GM12874 (cell line): Measurements from ENCODE around the gene GAB2.

Experiments used
- TF ChIP-seq, protein P1 (sequence below): IDR thresholded peaks from 2 replicates; pipeline ENCODE4 v1.5.1; 2011; ENCODE audit warnings: low read depth, mild to moderate bottlenecking, control low read depth, low read length, moderate library complexity; ENCODE audit not compliant: insufficient read depth

The GAB2 gene

DNA sequence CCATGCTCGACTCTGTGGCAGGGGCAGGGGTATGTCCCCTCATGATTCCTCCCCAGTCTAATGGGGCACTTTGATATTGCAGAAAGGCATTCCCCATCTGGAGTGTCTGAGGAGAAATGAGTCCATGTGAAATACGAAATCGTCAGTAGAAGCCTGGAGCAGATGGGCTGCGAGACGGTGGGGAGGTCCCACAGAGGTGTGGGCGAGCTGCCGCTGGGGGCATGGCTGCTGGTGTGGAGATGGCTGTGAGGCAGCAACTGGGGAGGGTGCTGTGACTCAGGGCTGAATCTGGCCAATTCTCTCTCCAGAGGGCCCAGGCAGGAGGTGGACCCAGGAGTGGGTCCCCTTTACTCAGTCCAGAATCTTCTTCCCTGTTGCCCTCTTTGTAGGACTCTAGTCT lies 240.4 kb downstream of the GAB2 start:
- TF ChIP-seq, protein P1, sequence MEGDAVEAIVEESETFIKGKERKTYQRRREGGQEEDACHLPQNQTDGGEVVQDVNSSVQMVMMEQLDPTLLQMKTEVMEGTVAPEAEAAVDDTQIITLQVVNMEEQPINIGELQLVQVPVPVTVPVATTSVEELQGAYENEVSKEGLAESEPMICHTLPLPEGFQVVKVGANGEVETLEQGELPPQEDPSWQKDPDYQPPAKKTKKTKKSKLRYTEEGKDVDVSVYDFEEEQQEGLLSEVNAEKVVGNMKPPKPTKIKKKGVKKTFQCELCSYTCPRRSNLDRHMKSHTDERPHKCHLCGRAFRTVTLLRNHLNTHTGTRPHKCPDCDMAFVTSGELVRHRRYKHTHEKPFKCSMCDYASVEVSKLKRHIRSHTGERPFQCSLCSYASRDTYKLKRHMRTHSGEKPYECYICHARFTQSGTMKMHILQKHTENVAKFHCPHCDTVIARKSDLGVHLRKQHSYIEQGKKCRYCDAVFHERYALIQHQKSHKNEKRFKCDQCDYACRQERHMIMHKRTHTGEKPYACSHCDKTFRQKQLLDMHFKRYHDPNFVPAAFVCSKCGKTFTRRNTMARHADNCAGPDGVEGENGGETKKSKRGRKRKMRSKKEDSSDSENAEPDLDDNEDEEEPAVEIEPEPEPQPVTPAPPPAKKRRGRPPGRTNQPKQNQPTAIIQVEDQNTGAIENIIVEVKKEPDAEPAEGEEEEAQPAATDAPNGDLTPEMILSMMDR, result no peak

DNA sequence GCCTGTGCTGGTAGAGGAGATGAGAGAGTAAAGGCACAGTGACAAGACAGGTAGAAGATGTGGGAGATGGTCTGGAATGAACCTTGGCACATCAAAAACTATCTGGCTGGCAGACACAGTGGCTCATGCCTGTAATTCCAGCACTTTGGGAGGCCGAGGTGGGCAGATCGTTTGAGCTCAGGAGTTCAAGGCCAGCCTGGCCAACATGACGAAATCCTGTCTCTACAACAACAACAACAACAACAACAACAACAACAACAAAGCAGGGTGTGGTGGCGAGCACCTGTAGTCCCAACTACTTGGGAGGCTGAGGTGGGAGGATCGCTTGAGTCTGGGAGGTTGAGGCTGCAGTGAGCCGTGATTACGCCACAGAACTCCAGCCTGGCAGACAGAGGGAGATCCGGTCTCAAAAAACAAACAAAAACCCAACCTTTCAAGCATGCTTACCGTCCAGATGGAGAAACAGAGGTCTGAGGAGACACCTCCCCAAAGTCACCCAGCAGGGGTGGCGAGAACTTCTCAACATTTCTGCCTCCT lies 240.9 kb downstream of the GAB2 start:
- TF ChIP-seq, protein P1, result no peak

DNA sequence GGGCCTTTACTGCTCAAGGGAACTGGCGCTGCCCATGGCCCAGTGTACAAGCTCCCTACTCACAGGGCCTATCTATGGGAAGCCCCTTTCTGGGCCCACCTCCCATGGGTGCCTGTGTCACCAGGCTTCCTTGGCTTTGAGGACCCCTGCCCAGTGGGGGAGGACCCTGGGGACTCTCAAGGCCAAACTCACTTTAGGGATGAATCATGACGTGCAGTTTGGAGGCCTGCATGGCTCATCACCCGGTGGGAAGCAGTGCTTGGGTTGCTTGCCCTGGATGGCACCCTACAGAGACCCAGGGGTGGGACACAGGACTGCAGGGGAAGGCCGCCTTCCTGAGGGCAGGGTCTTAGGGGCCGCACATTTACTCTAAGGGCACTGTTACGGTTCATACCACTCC lies 245.7 kb downstream of the GAB2 start:
- TF ChIP-seq, protein P1, result no peak

GRCh38 chr11:78170874-78171549 lies 246.6 kb downstream of the GAB2 start:
- TF ChIP-seq, protein P1, result no peak

- TF ChIP-seq, protein P1, result no peak
Measured at GRCh38 chr11:78170413-78170812, 247.2 kb downstream of the GAB2 start.

DNA sequence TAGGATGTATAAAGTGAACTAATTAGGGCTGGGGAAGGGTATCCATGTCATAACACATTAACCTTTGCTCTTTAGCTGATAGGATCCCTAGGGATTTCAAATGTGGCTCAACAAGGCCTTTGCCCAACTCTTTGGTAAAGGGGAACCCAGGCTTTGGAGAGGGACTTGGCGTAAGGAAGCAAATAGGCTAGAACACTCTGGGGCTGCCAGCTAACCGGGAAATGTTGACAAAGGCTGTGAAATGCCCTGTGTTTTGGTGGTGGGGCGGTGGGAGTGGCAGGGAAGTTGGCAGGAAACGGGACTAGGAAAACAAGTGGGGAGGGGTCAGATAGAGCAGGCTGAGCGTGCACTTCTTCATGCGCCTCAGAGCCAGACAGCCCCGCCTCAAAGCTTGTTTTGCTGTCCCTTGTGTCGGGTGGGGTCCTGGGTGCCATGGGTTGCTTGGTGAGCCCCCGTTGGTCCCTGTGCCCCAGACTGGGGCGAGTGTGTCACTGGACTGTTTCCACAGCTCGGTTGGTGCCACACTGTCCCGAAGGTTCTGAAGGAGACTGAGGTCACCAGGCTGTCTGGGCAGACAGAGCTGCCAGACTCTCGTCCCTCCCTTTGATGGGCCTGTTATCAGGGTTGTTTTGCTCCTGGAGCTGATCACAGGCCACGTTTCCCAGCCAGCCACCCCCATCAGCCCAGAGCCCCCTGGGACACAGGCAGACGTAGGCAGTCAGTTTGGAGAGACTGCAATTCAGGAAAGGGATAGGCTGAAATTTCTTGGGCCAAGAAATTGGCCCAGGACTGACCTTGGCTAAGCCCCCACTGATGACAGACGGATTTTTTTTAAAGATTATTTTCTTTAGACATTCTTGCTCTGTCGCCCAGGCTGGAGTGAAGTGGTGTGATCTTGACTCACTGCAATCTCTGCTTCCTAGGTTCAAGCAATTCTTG lies 248.8 kb downstream of the GAB2 start:
- TF ChIP-seq, protein P1, result no peak

- TF ChIP-seq, protein P1, result no peak
Measured at GRCh38 chr11:78166855-78167469, 250.7 kb downstream of the GAB2 start.
